ENCODE results near the gene DENND1B.

Gene DENND1B

DNA sequence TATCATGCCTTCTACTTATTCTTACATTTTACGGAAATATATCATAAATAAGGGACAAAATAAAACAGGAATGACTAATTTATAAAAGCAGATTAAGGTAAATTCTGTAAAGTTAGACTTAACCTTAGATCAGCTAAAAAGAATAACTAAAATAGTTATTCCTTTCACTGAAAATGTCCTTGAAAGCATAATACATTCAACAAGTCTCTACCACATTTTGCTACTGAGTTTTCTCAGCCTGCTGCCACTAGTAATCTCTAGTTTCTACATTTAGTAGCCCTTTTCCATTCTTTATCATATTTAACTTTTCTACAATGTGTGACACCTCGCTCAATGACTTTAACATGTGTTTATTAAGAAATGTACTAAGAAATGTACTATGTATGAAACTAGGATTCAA, 89.0 kb downstream of the DENND1B start:
- in situ Hi-C loops (cut with MboI; ENCODE audit: low sequenced_read_pairs): no loop called here

DNA sequence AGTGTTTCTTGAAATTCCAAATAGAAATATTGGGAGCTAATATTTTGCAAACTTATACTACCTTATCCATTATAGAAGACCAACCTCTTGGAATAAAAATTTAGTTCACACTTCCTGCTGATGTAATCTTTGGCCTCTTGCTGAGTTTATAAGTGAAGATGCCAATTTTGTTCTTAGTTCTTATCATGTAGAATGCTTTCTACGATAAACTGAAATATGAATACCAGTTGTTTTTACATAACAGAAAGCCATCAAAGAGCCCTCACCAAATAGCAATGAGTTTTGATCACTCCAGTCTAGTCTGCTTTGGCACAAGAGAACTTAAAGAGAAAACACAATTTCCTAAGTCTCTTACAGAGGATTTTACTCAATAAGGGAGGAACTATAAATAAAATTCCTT, 89.5 kb downstream of the DENND1B start:
- in situ Hi-C loops (cut with MboI; ENCODE audit: low sequenced_read_pairs): no loop called here

DNA sequence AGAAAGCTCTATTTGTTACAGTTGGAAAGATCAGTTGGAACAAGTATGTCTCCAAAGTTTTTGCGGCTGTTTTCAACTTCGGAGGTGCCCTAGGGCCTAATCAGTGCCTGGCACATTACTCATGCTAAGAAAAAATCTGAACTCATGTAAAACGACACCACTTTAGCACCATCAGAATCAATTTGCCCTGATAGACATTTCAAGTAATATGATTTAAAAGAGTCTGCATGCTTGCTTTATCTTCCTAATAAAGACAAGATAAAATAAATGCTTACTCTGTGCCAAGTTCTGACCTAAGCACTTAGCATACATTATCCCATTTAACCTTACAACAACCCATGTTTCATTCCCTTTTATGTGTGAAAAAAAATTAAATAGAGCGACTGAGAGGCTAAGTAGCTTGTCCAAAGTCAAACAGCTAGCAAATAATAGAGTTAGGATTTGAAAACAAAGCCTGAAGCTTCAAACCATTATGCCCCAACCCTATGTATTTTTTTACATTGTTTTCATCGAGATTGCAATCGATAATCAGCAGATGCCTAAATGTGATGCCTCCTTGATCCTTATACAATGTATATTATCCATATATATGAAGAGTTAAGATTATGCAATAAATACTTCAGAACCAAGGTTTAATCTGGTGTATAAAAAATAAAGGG, 91.3 kb downstream of the DENND1B start:
- in situ Hi-C loops (cut with MboI; ENCODE audit: low sequenced_read_pairs): no loop called here

DNA sequence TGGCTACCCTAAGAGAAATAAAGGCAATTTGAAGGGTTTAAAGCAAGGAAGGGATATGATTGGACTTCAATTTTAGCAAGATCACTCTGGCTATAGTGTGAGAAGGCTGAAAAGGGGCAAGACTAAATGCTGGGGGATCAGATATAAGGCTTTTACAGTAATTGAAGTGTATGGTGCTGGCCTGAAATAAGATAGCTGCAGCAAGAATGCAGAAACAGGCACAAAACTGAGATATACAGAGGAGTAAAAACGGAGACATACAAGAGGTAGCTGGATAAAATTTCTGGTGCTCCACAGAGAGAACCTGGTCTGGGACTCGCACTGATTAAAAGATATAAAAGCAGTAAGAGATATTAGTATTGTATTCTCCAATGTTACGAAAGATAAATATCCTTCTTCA, 92.0 kb downstream of the DENND1B start:
- in situ Hi-C loops (cut with MboI; ENCODE audit: low sequenced_read_pairs): no loop called here

DNA sequence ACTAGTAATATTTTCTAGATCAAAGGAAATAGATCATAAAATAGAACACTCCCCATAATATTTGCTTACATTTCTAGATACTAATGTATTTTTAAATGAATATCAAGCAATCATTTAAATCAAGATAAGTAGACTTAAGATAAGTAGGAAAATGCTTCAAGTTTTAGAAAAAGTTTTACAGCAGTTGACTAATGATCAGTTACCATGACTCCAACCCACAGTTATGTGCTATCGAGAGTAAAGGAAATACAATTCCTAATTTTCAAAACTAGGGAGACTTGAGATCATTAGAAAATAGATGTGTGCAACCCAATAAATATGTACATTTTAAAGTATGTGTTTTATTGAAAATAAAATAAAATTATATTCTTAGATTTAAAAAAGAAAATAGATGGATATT, 95.0 kb downstream of the DENND1B start:
- in situ Hi-C loops (cut with MboI; ENCODE audit: low sequenced_read_pairs): no loop called here

DNA sequence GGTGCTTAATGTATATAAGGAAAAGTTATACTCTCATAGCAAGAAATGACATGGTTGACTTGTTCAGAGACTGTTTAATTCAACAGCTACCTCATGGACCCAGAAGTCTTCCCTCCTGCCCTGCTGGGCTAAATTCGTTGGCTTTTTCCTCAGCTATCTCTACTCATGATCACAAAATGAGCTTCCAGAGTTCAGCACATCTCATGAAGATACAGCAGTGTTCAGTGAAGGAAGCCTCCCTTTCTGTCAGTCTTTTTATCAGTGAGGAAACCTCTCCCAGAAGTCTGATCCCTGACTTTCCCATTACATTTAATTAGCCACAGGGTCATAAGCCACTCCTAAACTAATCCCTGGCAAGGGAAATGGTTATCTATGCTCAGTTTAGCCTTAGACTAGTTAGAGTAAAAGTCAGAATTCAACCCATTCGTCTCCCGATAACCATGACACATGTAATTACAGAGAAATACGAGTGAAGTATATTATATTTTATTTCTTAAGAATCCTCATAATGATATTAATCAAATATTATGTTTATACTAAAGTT, 97.5 kb downstream of the DENND1B start:
- in situ Hi-C loops (cut with MboI; ENCODE audit: low sequenced_read_pairs): no loop called here

DNA sequence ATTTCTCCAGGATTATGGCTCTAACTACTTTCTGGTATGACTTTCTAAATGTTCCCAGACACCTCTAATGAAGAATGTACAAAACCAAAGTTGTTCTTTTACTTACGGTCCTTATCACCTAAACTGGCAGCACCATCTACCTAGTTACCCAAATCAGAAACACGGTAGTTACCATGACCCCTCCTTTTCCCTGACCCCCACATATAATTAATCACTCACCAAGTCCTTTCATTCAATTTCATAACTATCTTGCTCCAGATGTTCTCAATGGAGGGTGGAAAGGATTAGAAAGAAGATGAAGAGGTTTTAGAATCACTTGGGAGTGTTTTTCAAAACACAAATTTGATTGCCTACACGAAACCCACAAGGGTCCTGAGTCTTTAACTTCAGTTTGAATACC, 98.0 kb downstream of the DENND1B start:
- in situ Hi-C loops (cut with MboI; ENCODE audit: low sequenced_read_pairs): no loop called here

DNA sequence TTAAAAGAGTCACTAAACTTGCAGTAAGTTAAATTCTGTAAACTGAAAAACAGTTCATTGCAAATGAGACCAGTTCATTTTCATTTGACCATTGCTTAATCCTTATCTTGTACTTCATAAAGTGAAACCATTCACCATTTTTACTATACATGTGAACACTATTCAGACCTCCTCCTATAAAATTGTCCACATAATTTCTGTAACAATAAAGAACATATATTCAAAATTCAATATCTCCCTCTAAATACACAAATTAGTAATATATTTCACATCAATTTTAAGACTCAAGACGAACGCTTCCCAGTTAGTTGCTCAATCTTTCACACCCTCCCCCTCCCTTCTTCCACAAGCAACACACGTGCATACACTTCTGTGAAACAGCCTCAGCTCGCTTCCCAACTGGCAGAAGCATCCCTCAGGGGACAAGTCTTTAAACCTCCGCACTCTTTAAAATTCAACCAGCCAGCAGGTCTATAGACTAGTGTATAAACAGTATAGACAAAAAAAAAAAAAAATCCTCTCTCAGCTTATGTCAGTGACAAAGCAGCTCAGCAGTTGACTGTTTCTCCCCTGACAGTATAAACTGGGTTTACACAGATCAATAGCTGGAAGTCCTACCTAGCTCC, 99.6 kb downstream of the DENND1B start:
- in situ Hi-C loops (cut with MboI; ENCODE audit: low sequenced_read_pairs): no loop called here

DNA sequence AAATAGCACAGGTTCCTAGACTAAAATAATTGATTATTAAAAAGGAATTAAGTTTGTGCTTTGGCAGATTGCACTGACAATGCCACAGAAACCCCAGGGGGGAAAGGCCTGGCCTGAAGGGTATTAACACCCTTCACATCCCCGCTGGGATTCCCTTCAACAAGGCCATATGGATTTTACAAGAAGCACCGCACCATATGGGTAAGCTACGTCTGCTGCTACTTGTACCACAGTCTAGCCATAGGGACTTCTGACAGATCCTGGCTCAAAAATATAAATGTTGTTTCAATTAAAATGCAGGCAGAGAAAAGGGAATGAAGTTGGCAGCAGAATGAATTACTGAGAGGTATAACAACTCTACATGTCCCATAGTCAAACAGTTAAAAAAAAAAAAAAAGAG, 101.0 kb downstream of the DENND1B start:
- in situ Hi-C loops (cut with MboI; ENCODE audit: low sequenced_read_pairs): no loop called here

DNA sequence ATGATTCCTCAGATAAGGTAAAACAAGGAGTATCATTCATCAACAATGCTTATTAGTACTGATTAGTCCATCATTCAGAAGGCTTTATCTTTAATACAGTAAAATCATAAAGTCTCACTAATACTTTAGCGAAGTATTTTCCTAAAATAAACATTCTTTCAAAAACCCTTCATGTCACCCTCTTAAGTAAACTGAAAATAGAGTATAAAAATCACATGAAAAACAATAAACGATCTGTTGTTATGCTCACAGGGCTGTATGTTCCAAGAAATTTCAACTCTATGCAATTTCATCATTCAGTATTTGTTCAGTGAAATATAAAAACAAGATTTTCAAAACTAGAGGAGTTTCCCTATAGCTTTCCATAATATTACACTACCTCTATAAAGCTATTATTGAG, 102.0 kb downstream of the DENND1B start:
- in situ Hi-C loops (cut with MboI; ENCODE audit: low sequenced_read_pairs): no loop called here

DNA sequence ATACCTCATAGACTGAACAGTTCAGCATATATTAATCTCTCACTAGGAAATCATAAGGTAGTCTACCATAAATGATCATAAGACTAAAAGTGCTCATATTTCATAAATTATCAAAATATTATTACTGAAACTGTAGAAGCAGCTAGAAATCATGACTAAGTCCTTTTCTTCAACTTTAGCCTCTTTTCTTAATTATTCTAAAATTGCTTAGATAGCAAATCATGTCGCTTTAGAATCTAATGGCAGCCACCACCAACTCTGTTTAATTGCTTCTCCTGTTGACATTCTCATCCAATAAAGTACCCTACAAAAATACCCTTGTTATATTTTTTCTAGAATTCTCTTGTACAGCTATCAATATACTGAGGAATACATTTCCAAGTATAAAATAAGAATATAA, 102.9 kb downstream of the DENND1B start:
- in situ Hi-C loops (cut with MboI; ENCODE audit: low sequenced_read_pairs): no loop called here

DNA sequence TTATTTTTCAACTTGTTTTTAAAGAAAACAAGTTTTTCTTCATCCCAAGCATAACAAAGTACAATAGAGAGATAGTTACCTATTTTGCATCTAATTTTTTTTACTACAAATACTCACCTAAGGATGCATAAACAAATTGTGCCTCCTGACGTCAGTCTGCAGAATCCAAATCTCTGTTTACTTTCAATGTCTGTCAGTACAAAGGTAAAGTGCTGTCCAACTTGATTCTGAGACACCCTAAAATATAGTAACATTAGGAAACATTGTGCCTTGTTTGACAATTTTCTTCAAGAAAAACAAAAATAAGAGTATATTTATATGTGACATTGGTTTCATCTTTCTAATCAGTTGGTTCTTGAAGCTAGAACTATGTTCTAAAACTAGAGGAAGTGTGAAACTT, 103.4 kb downstream of the DENND1B start:
- in situ Hi-C loops (cut with MboI; ENCODE audit: low sequenced_read_pairs): no loop called here

DNA sequence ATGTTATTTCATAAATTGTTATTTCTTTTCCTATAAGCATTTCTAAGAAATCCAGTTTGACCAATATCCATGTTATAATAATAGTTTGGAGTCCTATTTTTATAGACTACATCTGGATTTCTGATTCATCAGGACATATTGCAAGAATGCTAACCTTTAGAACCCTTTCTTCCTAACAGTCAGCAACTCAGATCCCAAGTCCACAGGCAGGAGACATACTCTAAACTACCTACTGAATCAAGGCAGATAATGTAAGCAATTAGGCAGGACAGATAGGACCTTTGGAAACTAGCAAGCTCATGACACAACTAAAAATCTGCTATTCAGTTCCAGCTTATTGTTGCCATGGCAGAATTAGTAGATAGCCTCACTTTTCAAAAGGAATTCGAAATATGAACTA, 104.1 kb downstream of the DENND1B start:
- in situ Hi-C loops (cut with MboI; ENCODE audit: low sequenced_read_pairs): no loop called here

DNA sequence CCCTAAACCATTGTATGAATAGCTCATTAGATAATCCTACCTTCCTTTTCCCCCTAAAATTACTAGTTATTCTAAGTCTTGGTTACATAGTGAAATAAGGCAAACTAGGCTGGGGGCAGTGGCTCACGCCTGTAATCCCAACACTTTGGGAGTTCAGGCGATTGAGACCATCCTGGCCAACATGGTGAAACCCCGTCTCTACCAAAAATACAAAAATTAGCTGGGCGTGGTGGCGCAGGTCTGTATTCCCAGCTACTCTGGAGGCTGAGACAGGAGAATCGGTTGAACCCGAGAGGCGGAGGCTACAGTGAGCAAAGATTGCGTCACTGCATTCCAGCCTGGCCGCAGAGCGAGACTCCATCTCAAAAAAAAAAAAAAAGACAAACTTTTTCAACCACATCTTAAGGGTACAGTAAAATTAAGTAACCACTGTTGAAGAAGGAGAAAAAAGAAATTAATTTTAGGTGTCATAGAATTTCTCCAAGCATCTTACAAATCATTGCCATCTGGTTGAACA, 108.5 kb downstream of the DENND1B start:
- in situ Hi-C loops (cut with MboI; ENCODE audit: low sequenced_read_pairs): no loop called here

DNA sequence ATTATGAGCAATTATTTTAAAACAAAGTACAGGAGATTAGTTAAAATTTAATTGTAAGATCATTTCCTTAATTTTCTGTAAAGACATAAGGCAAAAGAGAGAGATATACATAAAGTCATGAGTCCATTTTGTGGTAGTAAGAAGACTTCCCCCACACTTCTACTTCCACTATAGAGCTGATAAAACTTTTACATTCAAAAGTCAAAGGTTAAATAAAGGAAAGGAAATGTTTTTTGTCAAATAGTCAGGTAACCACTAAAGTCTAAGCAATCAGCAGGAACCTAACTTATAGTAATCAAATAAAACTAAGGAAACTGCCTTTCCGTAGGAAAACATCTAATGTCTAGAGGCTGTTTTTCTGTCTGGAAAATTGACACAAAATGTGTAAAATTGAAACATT, 110.9 kb downstream of the DENND1B start:
- in situ Hi-C loops (cut with MboI; ENCODE audit: low sequenced_read_pairs): no loop called here

DNA sequence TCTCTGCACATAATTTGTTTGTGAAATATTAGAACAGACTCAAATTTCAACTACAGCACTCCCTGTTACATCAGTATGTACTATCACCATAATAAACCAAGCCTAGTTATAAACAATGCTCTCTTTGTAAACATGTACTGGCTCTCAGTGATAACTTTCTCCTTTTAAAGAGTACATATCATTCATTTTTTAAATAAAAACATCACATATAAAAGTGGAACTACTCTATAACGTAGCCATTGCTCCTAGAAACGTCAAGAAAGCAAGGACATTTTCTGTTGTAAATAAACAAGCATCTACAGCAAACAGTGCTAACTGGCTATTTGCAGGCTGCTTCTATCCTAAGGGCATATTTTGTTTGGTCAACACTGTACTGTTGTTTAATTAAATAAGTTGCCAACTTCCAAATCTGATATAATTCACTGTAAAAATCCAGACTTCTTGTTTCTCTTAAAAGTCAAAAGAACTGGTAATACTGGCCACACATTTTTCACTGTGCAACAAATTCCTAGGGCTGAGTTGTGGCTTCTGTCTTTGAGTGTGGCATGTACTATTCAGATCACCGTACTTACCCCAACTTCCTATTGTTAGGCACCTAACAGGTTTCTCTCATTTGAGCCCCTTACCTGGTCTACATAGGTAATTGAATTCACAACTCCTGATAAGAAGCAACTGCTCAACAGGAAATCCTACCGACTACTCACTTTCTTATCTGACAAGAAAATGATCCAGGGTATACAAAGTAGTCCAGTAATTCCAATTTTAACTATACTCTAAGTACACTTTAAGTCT, 111.9 kb downstream of the DENND1B start:
- in situ Hi-C loops (cut with MboI; ENCODE audit: low sequenced_read_pairs): no loop called here

DNA sequence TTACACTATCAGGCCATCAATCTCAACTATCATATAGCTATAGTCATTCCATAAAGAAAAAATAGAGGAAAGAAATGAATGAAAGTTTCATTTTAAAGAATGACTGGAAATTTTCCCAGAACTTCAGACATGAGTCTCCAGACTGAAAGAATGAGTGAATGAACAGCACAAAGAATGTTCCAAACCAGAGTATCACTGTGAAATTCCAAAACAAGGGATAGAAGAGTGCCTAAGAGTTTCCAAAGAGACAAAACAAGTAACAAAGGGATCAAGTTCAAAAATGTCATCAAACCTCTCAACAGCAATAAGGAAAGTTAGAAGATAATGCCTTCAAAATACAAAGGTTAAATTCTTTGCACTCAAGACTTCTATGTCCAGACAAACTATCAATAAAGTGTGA, 114.9 kb downstream of the DENND1B start:
- in situ Hi-C loops (cut with MboI; ENCODE audit: low sequenced_read_pairs): no loop called here

DNA sequence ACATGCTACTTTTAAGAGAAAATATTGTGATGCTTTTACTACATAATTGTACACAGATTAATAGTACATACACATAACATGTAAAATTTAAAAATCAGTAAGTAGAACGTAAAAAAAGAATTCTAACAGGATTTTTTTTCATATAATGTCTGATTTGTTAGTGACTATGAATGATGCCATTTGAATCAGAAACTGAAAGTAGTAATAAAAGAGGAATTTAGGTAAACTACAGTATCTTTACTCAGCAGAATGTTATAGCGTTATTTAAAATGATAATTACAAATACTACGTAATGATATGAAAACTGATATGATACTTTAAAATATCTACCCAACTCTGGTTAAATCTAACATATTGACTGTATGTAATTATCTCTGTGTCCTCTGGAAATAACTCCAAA, 116.1 kb downstream of the DENND1B start:
- in situ Hi-C loops (cut with MboI; ENCODE audit: low sequenced_read_pairs): no loop called here

DNA sequence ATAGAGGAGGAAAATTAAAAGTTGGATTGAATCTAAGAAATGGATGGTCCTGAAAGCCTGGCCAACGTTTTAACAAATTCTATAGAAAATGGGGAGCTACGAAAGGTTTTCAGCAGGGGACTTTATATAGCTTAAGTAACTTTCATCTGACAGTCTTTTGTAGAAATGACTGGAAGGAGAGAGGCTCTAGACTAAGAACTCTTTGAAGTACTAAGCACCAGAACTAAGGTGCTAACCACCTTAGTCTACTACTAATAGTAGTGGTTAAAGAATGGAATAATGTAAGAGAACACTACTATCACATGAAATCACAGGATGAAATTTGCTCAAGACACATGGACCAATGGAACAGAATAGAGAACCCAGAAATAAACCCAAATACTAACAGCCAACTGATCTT, 126.1 kb downstream of the DENND1B start:
- in situ Hi-C loops (cut with MboI; ENCODE audit: low sequenced_read_pairs): no loop called here

DNA sequence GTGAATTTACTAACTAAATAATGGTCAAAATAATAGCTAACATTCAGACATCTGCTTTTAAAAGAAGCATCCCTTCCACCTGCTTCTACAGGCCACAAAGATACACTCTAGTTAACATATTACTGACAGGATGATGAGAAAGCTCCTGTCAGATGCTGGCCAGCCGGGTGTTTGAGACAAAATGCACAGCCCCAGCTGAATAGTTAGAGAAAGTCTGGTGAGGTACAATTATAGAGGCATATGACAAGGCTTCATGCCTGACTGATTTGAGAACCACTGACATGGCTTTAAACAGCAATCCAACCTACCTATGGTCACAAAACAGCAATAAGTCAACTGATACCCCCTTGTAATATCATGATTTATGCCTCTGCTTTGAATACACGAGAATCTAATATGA, 137.0 kb downstream of the DENND1B start:
- in situ Hi-C loops (cut with MboI; ENCODE audit: low sequenced_read_pairs): no loop called here

DNA sequence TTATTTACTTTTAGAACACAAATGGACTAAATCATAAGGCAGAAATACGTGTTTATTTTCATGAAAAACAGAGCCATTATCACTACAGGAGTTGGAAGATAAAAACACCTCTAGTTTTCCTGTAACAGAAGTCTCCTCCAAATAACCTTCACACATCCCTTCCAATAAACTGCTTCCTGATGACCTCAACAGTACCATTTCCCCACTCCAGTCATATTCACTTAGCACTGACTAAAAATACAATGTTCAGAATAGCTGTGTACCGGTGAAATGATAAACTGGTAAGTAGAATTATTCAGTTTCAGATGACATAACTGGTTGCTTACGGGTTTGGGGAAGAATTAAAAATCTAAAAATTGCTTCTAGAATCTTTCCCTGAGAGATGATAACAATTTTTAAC, 137.9 kb downstream of the DENND1B start:
- in situ Hi-C loops (cut with MboI; ENCODE audit: low sequenced_read_pairs): no loop called here

All from HL-60/S4 treated with phorbol 12-myristate 13-acetate at 8.2 ng/mL for 4 days and 3 days (cell line).